ENCODE measurements around the gene C19orf44.
"Not testable (repeated sequence)": the region's sequence is repeated elsewhere in the genome, so short reads cannot be mapped to it uniquely, and the experiment has no call there.

DNA sequence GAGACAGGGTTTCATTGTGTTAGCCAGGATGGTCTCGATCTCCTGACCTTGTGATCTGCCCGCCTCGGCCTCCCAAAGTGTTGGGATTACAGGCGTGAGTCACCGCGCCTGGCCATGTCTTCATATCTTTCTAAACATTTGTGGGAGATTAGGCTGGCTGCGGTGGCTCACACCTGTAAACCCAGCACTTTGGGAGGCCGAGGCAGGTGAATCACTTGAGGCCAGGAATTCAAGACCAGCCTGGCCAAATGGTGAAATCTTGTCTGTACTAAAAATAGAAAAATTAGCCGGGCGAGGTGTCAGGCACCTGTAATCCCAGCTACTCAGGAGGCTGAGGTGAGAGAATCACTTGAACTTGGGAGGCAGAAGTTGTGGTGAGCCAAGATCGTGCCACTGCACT, 10.0 kb downstream of the C19orf44 start:
- not testable (repeated sequence) for TF ChIP-seq POLR2A (IDR thresholded peaks at IDR 0.05; ENCODE audit: low read length); GATA1 (IDR thresholded peaks at IDR 0.05; ENCODE audit: low read depth, low read length)
